ENCODE data around the gene SEC14L3. TPM values are rescaled to one million over a fixed set of nuclear protein-coding genes. Genes with fewer than 3 reads are reported as not detected.
A peak's percentile ranks its signal among the peaks of the same experiment; 100 is the strongest.

The SEC14L3 gene
- total and polyA plus RNA-seq, 2 of the 13 experiments (the other 11 are each of a cell fraction or from before 2014, with no cell fraction given): not detected

- TF ChIP-seq ZNF12 (CRISPR knock-in tag; IDR thresholded peaks at IDR 0.05) (no peak; the same call in 1 of the 2 replicates), ZNF737 (CRISPR knock-in tag; IDR thresholded peaks at IDR 0.05; ENCODE audit: borderline replicate concordance) (0 out of 2 replicates have a peak, but pooled peaks have one; percentile 42), SPEN (CRISPR knock-in tag; IDR thresholded peaks at IDR 0.05; ENCODE audit: low read depth) (no peak; the same call in 1 of the 2 replicates), ZNF709 (CRISPR knock-in tag; IDR thresholded peaks at IDR 0.05) (peak; percentile 74; the same call in 1 of the 2 replicates), ZNF367 (CRISPR knock-in tag; IDR thresholded peaks at IDR 0.05; ENCODE audit: borderline replicate concordance) (peak; percentile 77; the same call in 1 of the 2 replicates), MIER2 (CRISPR knock-in tag; IDR thresholded peaks at IDR 0.05) (no peak), ETS1 (CRISPR knock-in tag; IDR thresholded peaks at IDR 0.05) (0 out of 2 replicates have a peak, but pooled peaks have one; percentile 8), TP53 (CRISPR knock-in tag; conservative IDR thresholded peaks at IDR 0.05) (no peak; the same call in 1 of the 2 replicates), NFYB (CRISPR knock-in tag; IDR thresholded peaks at IDR 0.05) (no peak), POLR2AphosphoS5 (IDR thresholded peaks at IDR 0.05; ENCODE audit: low read depth, low read length) (peak; percentile 92), TERF1 (CRISPR knock-in tag; IDR thresholded peaks at IDR 0.05) (no peak), POGZ (CRISPR knock-in tag; IDR thresholded peaks at IDR 0.05) (peak; percentile 8; the same call in 1 of the 2 replicates), SIN3A (IDR thresholded peaks at IDR 0.05; ENCODE audit: borderline replicate concordance, low read depth, low read length) (peak; percentile 30; the same call in 1 of the 2 replicates), ZHX1 (CRISPR knock-in tag; IDR thresholded peaks at IDR 0.05; ENCODE audit: low read depth) (no peak), ZNF30 (CRISPR knock-in tag; IDR thresholded peaks at IDR 0.05) (peak; percentile 95), TBP (CRISPR knock-in tag; IDR thresholded peaks at IDR 0.05) (peak; percentile 90; the same call in 1 of the 2 replicates), HIVEP1 (CRISPR knock-in tag; IDR thresholded peaks at IDR 0.05) (peak; percentile 87), CC2D1A (CRISPR knock-in tag; IDR thresholded peaks at IDR 0.05) (0 out of 2 replicates have a peak, but pooled peaks have one; percentile 14), MXD3 (CRISPR knock-in tag; IDR thresholded peaks at IDR 0.05) (peak; percentile 77; the same call in 1 of the 2 replicates), SP4 (CRISPR knock-in tag; IDR thresholded peaks at IDR 0.05) (no peak), THAP7 (CRISPR knock-in tag; IDR thresholded peaks at IDR 0.05) (peak; percentile 67), SNAI1 (CRISPR knock-in tag; IDR thresholded peaks at IDR 0.05; ENCODE audit: borderline replicate concordance) (no peak), ZZZ3 (CRISPR knock-in tag; IDR thresholded peaks at IDR 0.05; ENCODE audit: borderline replicate concordance) (peak; percentile 45; the same call in 1 of the 2 replicates)
These were observed 48.4 kb downstream of the SEC14L3 start (continued) for GRCh38 chr22:30423301-30423958.

Data from HepG2 (cell line).